Cerebellar nuclear complex (tissue), 1 donor: ENCODE results near the gene KIAA0040.
A peak's percentile ranks its signal among the peaks of the same experiment; 100 is the strongest.

Source experiments
- DNase-seq, 2 experiments: peaks; one replicate each; lab custom pipeline; 2025; lab: John Stamatoyannopoulos, UW

The KIAA0040 gene

GRCh38 chr1:175171036-175171913, 21.3 kb downstream of the KIAA0040 start:
- DNase-seq, result no peak

- no peak for DNase-seq
Measured at GRCh38 chr1:175169286-175170018, 23.1 kb downstream of the KIAA0040 start.

GRCh38 chr1:175168782-175169181, 23.8 kb downstream of the KIAA0040 start:
- no peak for DNase-seq

GRCh38 chr1:175167861-175168260, 24.7 kb downstream of the KIAA0040 start:
- DNase-seq, result no peak

GRCh38 chr1:175166746-175167145, 25.8 kb downstream of the KIAA0040 start:
- DNase-seq, result no peak

GRCh38 chr1:175164751-175165150, 27.8 kb downstream of the KIAA0040 start:
- no peak for DNase-seq

- no peak for DNase-seq
Measured at GRCh38 chr1:175163702-175164101, 28.9 kb downstream of the KIAA0040 start.

GRCh38 chr1:175162955-175163354, 29.6 kb downstream of the KIAA0040 start:
- no peak for DNase-seq

- DNase-seq, result no peak
Measured at GRCh38 chr1:175158170-175158591, 34.4 kb downstream of the KIAA0040 start.

GRCh38 chr1:175157200-175157599, 35.4 kb downstream of the KIAA0040 start:
- no peak for DNase-seq

GRCh38 chr1:175155936-175156335, 36.6 kb downstream of the KIAA0040 start:
- no peak for DNase-seq

GRCh38 chr1:175155473-175155856, 37.1 kb downstream of the KIAA0040 start:
- no peak for DNase-seq

- peak in 1 of 2 experiments; percentile 7 for DNase-seq
Measured at GRCh38 chr1:175154629-175155472, 37.7 kb downstream of the KIAA0040 start.

- peak in 1 of 2 experiments; percentile 3 for DNase-seq
Measured at GRCh38 chr1:175152006-175152652, 40.4 kb downstream of the KIAA0040 start.

- DNase-seq, result no peak
Measured at GRCh38 chr1:175150596-175151319, 41.8 kb downstream of the KIAA0040 start.

- DNase-seq, result no peak
Measured at GRCh38 chr1:175148068-175148467, 44.5 kb downstream of the KIAA0040 start.

GRCh38 chr1:175147569-175147968, 45.0 kb downstream of the KIAA0040 start:
- DNase-seq, result no peak

- no peak for DNase-seq
Measured at GRCh38 chr1:175146529-175147213, 45.9 kb downstream of the KIAA0040 start.

- no peak for DNase-seq
Measured at GRCh38 chr1:175145899-175146528, 46.6 kb downstream of the KIAA0040 start.

- no peak for DNase-seq
Measured at GRCh38 chr1:175138579-175138978, 54.0 kb downstream of the KIAA0040 start.
